ENCODE results near the gene ASMTL. TPM values are rescaled to one million over a fixed set of nuclear protein-coding genes. Genes with fewer than 3 reads are reported as not detected.

The ASMTL gene
- total and polyA plus RNA-seq, 2 of the 13 experiments (the other 11 are each of a cell fraction or from before 2014, with no cell fraction given): 5.6 to 16.3 TPM

DNA sequence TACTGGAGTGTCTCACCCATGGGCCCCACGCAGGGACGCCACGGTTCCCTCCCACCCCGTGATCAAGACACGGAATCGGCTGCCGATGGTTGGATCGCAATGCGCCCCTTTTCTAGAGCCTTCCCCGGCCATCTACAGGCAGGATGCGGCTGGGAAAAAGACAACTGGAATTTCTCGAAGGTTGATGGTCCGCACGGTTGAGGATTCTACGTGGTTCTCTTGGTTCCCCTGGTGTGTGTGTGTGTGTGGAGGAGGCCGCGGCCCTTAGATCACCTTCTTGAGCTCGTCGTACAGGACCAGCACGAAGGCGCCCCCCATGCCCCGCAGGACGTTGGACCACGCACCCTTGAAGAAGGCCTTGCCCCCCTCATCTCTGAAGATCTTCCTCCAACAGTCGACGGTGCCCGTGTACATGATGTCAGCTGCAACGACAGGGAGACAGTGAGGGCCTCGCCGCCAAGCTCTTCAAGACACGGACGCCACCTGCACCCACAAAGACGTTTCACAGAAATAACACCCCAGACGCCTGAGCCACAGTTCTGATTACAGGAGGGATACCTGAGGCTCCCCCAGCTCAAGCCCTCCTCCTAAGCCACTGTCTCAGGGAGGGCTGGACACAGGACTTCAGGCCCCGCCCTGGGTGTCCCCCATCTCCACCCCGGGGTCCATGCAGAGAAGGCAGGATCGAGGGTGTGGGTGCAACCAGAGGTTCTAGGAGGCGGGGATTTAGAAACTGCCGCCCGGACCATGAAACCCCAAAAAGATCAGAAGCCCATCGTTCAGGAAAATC is 66.2 kb downstream of the ASMTL start:
- BruUV-seq (replicated peaks): no TSS peak
- H3K79me2 ChIP-seq (ENCODE audit: insufficient read depth, low read length): peaks cover 35% of the 10 kb centered on the region
- H2AFZ ChIP-seq (ENCODE audit: low read length): no peak overlapping the region
- H4K20me1 ChIP-seq (ENCODE audit: insufficient read depth, low read length): peaks cover 70% of the 10 kb centered on the region
- TF ChIP-seq AGO2 (optimal IDR thresholded peaks at IDR 0.05; ENCODE audit: low read depth, low read length) (peak; percentile 52), ZNF101 (CRISPR knock-in tag; IDR thresholded peaks at IDR 0.05; ENCODE audit: borderline replicate concordance, low read depth) (no peak), ZNF468 (CRISPR knock-in tag; IDR thresholded peaks at IDR 0.05) (no peak), RBFOX2 (IDR thresholded peaks at IDR 0.05; ENCODE audit: low read depth, low read length) (0 out of 2 replicates have a peak, but pooled peaks have one; percentile 11), RAD51 (IDR thresholded peaks at IDR 0.05; ENCODE audit: borderline replicate concordance) (no peak), ETV5 (CRISPR knock-in tag; IDR thresholded peaks at IDR 0.05; ENCODE audit: borderline replicate concordance) (no peak), ESRRA (CRISPR knock-in tag; IDR thresholded peaks at IDR 0.05; ENCODE audit: low read depth) (no peak), ZNF777 (CRISPR knock-in tag; IDR thresholded peaks at IDR 0.05) (no peak)
- TF ChIP-seq, protein P1, sequence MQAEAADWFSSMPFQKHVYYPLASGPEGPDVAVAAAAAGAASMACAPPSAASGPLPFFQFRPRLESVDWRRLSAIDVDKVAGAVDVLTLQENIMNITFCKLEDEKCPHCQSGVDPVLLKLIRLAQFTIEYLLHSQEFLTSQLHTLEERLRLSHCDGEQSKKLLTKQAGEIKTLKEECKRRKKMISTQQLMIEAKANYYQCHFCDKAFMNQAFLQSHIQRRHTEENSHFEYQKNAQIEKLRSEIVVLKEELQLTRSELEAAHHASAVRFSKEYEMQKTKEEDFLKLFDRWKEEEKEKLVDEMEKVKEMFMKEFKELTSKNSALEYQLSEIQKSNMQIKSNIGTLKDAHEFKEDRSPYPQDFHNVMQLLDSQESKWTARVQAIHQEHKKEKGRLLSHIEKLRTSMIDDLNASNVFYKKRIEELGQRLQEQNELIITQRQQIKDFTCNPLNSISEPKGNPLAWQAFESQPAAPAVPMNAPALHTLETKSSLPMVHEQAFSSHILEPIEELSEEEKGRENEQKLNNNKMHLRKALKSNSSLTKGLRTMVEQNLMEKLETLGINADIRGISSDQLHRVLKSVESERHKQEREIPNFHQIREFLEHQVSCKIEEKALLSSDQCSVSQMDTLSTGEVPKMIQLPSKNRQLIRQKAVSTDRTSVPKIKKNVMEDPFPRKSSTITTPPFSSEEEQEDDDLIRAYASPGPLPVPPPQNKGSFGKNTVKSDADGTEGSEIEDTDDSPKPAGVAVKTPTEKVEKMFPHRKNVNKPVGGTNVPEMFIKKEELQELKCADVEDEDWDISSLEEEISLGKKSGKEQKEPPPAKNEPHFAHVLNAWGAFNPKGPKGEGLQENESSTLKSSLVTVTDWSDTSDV (CRISPR knock-in tag; IDR thresholded peaks at IDR 0.05): no peak
- TF ChIP-seq, protein P2, sequence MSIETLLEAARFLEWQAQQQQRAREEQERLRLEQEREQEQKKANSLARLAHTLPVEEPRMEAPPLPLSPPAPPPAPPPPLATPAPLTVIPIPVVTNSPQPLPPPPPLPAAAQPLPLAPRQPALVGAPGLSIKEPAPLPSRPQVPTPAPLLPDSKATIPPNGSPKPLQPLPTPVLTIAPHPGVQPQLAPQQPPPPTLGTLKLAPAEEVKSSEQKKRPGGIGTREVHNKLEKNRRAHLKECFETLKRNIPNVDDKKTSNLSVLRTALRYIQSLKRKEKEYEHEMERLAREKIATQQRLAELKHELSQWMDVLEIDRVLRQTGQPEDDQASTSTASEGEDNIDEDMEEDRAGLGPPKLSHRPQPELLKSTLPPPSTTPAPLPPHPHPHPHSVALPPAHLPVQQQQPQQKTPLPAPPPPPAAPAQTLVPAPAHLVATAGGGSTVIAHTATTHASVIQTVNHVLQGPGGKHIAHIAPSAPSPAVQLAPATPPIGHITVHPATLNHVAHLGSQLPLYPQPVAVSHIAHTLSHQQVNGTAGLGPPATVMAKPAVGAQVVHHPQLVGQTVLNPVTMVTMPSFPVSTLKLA (IDR thresholded peaks at IDR 0.05): no peak
- intact Hi-C loops (cut with micrococcal nuclease; ENCODE audit: unreplicated experiment) (no loop called here), in situ Hi-C loops (cut with HindIII; ENCODE audit: extremely low pct_ligation_motif_present, low pct_unique_long_range_greater_than_20kb) (no loop called here)
- FAIRE-seq: no peak
- H3K36me3 ChIP-seq (replicated peaks in 1 of 2; ENCODE audit: control insufficient read depth in 1 of 2, insufficient read depth in 2 of 2, low read length in 2 of 2): peaks cover 33 to 64% of the 10 kb centered on the region in 2 experiments
- CTCF ChIA-PET (ENCODE audit: low intra/inter-chr PET ratio, low total read pairs): no interaction called here
- no peak for ATAC-seq
- H3K4me3 ChIP-seq (replicated peaks in 1 of 3; ENCODE audit: insufficient read depth in 1 of 3, low read depth in 2 of 3, low read length in 3 of 3): no peak overlapping the region
- H3K9ac ChIP-seq (ENCODE audit: insufficient read depth, low read depth, low read length): no peak overlapping the region
- H3K9me3 ChIP-seq (ENCODE audit: low read length): no peaks in the 10 kb centered on the region
- no peak overlapping the region for H3K27ac ChIP-seq (ENCODE audit: extremely low read length, insufficient read depth, low read length)
- H3K4me2 ChIP-seq (ENCODE audit: low read depth, low read length): no peak overlapping the region
- H3K27me3 ChIP-seq (ENCODE audit: control insufficient read depth in 1 of 2, insufficient read depth in 2 of 2, low read length in 2 of 2): no peaks in the 10 kb centered on the region; a peak in 1 of 5 replicates
- peaks cover 46% of the 10 kb centered on the region for H3K4me1 ChIP-seq (ENCODE audit: insufficient read depth, low read length)
- DNase-seq (ENCODE audit: low spot score): no peak
- POLR2A ChIA-PET: no interaction called here
- 98% methylated on average over 39 of the region's 41 CpGs for WGBS (ENCODE audit: low lambda C conversion rate)
